Middle frontal gyrus (tissue), 1 donor: ENCODE measurements around the gene USP53.
"Not testable (repeated sequence)": the region's sequence is repeated elsewhere in the genome, so short reads cannot be mapped to it uniquely, and the experiment has no call there.

Experiments
- DNase-seq: peaks from one replicate; pipeline ENCODE4 v3.0.0-alpha.2; 2015; ENCODE audit warnings: low spot score; ENCODE audit errors: extremely low spot score

USP53 gene

DNA sequence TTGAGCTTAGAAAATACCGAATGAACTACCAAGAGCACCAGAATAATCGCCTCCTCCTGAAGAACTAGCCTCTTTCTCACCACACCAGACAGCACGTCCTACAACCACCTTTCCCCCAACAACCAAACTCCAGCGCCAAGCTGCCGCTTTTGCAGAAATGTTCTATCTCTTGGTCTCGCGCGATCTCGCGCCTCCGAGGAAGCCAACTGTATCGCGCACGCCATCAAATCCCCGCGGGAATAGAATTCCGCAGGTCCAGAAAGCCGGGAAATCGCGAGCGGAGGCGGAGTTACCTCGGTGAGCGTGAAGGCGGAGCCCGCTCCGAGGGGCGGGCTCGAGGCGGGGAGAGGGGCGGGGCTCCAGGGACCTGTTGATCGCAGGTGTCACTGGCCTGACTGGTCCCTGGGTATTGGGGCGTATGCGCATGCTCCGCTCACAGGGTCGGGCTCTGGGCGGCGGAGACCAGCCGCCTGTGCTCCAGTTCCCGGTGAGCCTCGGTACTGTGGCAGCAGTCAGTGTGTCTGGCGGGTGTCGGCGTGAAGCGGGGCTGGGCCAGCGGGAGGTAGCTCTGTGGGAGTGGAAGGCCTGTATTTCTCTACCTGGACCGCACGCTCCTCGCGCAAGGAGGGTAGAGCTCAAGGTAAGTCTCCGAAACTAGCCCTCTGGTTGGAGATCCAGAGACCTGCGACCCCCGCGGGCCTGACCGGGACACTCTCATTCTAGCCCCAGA is at the start of gene USP53:
Gene USP53 (plus strand): TSS at position 480 of the 730 bp plus-strand sequence. CDS start 27,047 bp downstream, outside the sequence.
- DNase-seq, result peak; percentile 86

DNA sequence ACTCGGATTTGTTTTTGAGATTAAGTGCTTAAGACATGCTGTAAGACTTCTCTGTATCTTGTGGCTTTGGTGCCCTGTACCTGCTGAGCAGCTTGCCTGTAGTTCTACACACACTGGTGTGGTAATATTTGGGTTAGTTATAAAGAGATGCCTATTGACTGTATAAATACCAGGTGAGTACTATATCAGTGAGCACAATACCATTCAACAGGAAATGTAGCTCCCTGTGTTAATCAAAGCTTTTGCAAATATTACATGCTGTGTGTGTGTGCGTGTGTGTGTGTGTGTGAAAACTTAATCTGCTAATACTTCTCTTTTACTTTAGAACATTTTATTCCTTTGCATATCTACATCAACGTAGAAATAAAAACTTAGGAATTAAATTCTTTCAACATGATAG is 46.7 kb upstream of the USP53 start:
- no peak for DNase-seq

DNA sequence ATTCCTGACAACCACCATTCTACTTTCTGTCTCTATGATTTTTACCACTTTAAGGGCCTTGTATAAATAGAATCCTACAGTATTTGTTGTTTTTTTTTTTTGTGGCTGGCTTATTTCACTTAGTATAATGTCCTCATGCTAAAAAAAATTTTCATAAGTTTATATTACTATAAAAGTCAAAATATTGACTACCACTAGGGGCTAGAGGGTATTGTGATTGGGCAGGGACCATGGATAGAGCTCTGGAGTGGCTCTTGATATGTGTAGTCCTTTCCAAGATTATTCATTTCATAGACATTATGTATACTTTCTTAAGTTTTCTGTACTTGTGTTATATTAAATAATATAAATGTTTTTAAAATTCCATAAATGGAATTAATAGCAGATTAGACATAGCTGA is 42.3 kb upstream of the USP53 start:
- DNase-seq, result no peak

DNA sequence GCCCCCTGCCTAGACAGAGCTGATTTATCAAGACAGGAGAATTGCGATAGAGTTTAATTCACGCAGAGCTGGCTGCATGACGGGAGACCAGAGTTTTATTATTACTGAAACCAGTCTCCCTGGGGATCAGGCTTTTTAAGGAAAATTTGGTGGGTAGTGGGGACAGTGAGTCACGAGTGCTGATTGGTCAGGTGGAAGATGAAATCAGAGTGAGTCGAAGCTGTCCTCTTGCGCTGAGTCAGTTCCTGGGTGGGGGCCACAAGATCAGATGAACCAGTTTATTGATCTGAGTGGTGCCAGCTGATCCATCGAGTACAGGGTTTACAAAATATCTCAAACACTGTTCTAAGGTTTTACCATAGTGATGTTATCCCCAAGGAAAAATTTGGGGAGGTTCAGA is 40.3 kb upstream of the USP53 start:
- no peak for DNase-seq

DNA sequence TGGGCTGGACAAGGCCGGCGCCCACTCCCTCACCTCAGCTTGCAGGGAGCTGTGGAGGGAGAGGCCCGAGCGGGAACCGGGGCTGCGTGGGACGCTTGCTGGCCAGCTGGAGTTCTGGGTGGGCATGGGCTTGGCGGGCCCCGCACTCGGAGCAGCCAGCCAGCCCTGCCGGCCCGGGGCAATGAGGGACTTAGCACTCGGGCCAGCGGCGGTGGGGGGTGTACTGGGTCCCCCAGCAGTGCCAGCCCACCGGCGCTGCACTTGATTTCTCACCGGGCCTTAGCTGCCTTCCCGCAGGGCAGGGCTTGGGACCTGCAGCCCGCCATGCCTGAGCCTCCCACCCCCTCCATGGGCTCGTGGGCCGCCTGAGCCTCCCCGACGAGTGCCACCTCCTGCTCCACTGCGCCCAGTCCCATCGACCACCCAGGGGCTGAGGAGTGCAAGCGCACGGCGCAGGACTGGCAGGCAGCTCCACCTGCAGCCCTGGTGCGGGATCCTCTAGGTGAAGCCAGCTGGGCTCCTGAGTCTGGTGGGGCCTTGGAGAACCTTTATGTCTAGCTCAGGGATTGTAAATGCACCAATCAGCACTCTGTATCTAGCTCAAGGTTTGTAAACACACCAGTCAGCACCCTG is 38.7 kb upstream of the USP53 start:
- not testable (repeated sequence) for DNase-seq

DNA sequence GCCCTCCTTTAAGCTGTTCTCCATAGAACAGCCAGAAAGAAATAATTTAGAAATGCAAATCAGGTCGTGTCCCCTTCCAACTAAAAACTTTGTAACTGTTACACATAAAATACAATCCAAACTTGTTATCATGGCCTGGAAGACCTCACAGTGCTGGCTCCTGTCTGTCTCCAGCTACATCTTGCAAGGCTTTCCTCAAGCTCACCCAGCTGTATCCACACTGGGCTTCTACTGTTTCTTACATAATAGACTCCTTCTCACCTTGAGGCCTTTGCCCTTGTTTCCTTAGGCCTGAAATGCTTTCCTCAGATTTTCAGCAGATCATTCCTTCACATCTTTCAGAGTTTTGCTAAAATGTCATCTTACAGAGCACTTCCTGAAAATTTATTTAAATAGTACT is 33.5 kb upstream of the USP53 start:
- no peak for DNase-seq

DNA sequence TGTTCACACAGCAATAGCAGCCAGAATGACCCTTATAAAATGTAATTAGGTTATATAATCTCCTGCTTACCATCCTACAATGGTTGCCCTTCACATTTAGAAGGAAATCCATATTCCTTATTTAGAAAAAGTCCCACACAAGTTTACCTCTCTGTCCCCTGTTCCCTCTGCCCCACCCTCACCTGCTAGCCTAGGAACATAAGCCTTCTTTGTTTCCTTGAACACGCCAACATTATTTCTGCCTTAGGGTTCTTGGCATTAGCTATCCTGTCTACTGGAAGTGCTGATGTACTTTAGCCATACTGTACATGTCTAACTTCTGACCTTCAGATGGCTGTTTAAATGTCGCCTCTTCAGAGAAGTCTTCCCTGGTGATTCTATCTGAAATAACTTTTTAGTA is 28.4 kb upstream of the USP53 start:
- no peak for DNase-seq

DNA sequence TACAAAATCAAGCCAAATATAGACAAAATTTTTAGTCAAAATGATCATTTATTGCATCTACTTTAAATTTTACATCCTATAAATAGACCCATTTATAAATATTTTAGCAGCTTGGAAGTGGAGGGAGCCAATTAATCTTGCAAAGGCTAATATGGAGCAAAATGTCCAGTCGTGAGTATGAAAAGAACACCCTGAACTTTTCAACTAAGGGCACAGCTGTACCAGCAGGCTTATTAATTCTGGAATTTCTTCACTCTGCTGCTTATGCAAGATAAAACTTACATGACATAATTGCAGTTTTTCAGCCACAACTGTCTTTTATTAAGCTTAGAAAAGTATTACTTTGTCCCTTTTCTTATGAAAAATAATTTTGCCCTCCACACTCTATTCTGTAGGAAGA is 22.9 kb upstream of the USP53 start:
- DNase-seq, result no peak

DNA sequence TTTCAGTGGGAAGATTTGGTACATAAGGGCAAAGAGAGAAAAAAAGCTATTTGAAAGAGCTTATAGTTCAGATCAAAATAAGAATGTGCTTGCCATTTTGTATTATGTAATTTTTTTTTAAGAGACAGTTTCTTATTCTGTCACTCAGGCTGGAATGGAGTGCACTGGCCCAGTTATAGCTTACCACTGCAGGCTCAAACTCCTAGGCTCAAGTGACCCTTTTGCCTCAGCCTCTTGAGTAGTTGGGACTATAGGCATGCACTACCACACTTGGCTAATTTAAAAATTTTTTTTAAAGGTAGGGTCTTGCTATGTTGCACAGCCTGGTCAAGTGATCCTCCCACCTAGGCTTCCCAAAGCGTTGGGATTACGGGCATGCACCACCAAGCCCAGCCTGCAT is 22.2 kb upstream of the USP53 start:
- DNase-seq, result no peak

DNA sequence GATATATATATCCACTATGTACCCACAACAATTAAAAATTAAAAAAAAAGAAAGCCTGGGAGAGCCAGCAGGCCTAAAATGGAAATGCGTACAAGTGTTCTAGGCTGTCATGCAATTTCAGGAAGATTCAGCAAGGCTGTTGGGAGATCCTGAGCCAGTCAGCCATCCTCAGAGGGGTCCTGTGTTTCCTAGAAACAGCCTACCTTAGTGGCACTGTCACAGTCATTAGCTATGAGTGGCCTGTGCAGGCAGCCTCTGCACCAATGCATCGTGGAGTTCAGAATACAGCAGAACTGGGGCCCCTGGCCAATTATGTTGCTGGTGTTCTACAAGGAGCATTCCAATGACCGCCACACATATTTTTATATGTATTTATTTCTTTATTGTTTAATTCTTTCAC is 21.0 kb upstream of the USP53 start:
- DNase-seq, result no peak

DNA sequence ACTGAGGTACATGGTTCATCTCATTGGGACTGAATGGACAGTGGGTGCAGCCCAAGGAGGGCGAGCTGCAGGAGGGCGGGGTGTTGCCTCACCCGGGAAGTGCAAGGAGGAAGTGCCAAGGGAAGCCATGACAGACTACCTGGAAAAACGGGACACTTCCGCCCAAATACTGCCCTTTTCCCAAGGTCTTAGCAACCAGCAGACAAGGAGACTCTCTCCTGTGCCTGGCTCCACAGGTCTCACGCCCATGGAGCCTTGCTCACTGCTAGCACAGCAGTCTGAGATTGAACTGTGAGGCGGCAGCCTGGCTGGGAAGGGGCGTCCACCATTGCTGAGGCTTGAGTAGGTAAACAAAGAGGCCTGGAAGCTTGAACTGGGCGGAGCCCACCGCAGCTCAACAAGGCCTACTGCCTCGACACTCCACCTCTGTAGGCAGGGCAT is 14.7 kb upstream of the USP53 start:
- DNase-seq, result no peak

DNA sequence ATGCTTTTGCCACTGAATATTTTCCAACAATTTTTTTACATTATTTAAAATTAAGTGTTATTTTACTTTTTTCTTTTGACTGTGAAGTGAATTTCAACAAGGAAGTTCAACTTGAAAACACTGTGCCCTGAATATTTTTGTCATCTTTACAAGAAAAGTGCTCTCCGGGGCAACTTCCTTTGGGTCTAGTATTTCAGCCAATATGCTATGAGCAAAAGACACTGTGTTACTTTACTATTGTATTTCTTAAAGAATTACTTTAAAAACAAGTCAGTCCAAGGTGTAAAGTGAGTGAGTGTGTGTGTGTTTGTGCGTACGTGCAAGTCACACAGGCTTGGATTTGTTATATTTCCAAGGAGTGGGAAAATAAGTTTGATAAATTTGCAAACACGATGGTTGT is 7.6 kb upstream of the USP53 start:
- no peak for DNase-seq

DNA sequence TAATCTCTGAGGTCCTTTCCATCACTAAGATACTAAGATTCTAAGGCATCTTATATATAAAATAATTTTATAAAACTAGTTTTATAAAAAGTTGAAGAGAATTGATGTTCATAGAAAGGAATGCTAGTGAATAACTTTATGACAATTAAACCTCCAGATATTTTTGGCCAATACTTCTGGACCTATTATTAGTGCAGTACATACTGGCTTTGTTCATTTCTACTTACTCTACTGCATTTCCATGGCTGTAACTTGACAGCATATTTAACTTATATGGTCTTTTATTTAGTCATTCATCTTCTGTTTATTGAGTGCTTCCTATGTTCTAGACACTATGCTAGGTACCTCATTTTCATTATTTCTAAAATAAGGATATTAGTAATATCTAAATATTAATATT is 6.8 kb upstream of the USP53 start:
- no peak for DNase-seq

DNA sequence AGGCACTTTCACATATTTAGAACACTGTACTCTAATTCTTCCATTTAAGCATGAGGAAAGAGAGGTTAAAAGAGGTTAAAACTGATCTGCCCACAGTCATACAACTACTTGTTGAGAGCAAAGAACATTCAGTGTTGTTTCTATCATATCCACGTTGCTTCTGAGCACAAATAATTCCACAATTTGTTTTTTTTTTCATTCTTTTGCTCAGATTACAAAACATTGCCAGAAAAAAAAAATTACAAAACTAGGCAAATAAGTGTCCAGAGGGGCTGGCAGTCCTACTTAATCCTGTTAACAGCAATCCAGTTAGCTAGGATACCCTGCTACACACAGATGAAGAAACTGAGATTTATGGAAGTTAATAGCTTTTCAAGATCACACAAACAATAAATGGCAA is 6.3 kb upstream of the USP53 start:
- no peak for DNase-seq

DNA sequence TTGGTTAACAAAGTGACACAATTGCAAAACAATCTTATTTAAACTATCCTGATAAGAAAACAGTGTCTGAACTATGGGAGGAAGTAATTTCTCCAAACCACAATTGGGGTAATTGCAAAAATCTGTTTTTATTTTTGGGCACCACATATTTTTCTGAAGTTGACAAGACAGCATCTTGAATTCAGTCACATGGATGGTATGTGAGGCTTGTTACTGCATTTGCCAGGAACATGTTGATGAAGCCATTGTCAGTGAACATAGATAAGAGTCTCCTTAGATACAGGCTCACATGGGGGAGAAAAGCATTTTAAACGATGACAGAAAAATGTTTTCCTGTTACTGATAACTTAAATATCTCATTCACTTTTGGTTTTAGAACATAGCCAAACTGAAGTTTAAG is 5.5 kb upstream of the USP53 start:
- no peak for DNase-seq

DNA sequence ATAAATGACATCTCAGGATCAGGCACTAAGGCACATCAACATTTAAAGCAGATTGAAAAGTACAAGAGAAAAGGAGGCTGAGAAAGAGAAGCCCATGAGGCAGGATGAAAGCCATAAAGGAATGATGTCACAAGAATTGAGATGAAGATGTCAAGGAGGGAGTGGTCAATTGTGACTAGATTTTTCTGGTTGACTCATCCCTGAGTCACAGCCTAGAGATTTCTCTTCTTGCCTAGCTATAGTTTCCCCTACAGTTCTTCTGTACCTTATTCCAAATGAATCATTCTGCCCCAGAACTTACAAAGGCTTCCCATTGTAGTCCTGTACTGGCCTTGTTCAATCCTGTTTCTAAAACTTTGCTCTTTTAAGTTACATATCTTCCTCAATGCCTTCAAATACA is 3.4 kb upstream of the USP53 start:
- no peak for DNase-seq

DNA sequence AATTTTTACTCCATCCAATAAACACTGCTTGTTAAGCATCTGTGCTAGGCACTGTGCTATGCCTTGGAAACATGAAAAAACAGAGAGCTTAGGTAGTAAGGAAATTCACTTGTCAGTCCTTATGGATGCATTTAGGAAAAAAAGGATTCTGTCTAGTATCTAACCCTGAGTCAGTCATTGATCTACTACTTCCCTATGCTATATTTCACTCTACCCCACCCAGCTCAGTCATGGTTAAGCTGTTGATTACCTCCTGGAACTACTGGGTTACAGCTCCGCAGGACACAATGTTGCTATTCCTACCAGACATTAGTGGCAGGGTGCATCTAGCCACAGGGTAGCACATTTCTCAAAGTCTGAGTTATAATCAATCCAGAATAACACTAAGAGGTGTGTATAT is 2.9 kb upstream of the USP53 start:
- no peak for DNase-seq

DNA sequence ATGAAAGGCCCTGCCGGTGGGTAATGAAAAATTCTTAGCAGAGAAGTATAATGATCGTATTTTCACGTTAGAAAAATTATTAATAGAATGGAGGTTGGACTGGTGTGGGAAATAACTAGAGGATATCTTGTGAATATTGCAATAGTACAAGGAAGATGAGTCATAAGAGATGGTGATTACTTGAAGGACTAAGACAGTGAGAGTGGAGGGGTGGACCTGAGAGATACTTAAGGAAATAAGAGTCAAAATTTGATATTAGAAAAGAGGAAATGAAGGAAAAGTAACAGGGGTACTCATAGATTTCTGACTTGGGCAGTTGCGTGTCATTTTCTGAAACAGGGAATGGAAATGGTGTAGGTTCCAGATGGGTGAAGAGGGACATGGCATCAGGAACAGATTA is 1.7 kb upstream of the USP53 start:
- DNase-seq, result no peak

DNA sequence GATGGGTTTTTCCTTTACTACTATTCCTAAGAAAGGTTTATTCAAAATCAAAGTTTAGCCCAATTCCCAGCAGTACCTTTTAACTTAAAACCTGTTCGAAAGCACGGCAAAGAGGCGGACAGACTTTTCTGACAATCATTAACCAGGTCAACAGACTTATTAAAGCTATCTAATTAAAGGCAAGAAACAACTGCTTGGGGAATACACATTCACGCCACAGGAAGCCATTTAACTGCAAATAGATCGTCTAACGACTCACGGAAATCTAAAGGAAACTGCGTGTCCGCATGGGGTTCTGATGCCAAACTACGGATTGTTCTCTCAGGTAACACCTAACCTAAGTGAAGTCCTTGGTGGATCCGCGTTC is 663 bp upstream of the USP53 start:
- DNase-seq, result no peak

DNA sequence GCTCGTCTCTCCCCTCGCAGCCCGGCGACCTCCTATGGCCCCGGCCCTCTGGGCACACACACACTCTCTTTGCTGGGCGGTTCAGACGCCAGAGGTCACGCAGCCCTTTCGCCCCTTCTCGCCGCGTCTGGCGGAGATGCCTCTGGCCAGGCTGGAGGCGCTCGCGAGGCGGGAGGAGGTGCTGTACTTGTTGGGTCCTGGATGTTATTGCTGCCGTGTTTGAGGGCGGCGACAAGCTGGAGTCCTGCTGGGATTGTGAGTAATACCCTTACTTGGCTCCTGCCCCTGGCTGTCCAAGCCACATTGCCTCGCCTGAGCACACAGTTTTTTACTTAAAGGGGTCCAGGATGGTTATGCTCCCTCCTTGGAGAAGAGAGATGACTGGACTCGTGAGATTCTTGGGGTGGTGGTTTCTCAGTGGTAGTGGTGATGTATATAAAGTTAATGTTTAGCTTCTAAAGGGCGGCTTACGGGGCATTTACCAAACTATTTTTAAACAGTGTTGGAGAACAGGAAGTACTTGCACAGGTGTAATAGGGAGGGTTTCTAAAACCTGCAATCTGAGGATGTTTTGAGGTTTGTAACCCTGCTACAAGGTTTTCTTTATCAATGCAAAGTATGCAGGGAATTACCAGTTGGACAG is 572 bp downstream of the USP53 start:
- no peak for DNase-seq

DNA sequence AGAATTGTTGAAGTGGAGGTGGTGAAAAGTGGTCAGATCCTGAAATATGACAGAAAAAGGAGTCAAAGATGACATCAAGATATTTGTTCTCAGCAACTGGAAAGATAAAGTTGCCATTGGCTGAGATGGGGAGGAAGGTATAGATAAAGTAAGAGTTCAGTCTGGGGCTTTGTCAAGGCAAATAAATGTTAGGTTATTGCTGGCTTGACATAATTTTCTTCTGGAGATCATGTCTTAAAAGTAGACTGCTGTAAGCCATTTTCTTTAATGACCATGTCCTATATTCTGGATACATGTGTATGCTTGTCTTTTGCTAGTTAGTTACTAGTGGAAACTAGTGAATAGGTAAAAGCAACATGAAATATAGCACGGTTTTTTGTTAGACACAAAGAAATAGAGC is 5.6 kb downstream of the USP53 start:
- no peak for DNase-seq

DNA sequence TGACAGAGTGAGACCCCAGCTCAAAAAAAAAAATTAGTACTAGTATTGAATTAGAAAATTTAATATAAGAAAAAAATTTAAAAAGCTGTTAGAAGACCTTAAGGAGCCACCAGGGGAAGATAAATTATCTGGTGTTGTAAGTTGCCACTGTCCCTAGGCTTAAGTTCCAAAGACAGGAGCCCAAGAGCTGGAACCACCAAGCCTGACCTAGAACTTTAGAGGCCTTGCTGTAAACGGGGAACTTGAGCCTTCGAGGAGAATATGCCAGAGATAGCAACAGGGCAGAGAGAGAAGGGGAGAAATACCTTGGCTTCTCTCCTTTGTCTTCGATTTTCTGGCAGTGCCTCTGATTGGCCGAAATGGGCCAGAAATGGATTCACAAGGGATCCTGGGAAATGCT is 8.9 kb downstream of the USP53 start:
- no peak for DNase-seq

DNA sequence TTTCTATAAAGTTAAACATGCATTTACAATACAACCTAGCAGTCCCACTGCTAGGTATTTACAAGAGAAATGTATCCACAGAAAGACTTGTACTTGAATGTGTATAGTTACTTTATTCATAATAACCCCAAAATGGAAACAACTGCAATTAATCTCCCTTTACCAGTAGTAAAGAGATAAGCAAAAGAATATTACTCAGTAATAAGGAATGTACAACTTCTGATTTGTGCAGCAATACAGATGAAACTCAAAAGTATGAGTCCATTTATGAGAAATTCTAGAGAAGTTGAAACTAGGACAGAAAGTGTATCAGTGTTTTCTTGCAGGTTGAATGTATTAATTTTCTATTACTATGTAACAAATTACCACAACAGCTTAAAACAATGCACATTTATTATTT is 15.2 kb downstream of the USP53 start:
- no peak for DNase-seq
